Activated CD8-positive, alpha-beta memory T cell treated with anti-CD3 and anti-CD28 coated beads for 1 hour (primary cell): ENCODE results near the gene SLC66A1.
"Not testable (repeated sequence)": the region's sequence is repeated elsewhere in the genome, so short reads cannot be mapped to it uniquely, and the experiment has no call there.

Experiments
- DNase-seq, 2 donors: peaks; one replicate each; pipeline ENCODE4 v3.0.0-alpha.2; 2020; ENCODE audit warnings: low read depth in 1 of 2; ENCODE audit errors: extremely low read depth in 1 of 2

SLC66A1 gene

GRCh38 chr1:19304081-19304480 lies 8.0 kb upstream of the SLC66A1 start:
- not testable (repeated sequence) for DNase-seq

GRCh38 chr1:19305880-19306279 lies 6.2 kb upstream of the SLC66A1 start:
- no peak for DNase-seq

DNA sequence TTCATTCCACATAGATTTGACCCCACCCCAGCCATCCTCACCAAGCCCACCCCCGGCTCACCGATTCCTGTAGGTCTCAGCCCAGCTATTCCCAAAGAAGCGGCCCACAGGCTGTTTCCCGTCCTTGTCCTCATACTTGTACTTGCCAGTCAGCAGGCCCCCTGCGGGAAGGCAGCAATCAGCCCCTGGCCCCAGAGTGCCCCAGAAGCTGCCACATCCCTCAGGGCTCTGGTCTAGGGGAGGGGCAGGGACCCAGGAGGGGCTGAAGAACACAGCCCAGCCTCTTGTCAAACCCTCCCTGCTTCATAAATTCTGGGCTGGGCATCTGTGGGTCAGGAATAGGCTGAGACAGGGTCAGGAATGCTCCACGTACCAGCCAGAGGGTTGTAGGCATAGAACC lies 5.2 kb upstream of the SLC66A1 start:
- DNase-seq: no peak

DNA sequence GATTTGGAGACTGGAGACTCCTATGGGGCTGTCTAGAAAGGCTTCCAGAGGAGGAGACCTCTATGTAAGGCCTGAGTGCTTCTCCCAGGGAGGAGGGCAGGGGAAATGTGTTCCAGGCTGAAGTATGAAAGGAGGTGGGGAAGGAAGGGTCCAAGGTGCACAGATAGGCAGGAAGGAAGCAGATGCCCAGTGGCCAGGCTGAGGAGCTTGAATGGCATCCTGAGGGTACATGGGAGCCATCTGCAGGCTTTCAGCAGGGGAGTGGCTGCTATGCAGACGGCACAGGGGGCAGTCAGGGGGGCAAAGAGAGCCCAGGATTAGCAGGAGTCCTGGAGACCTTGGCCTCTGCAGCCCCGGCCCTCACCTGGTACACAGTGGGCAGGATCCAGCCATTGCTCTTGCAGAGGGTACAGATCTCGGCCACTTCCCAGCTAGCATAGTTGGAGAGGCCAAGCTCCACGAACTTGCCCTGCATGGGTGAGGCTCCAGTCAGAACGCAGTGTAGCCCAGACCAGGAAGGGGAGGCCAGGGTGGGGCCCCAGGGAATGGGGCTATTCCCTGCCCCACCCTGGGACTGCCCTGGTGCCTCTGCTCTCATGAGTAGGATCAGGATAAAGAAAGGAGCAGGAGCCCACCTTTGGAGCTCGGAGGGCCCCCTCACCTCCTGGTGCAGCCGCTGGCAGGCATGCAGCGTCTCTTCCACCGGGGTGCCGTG lies 4.2 kb upstream of the SLC66A1 start:
- DNase-seq: no peak

DNA sequence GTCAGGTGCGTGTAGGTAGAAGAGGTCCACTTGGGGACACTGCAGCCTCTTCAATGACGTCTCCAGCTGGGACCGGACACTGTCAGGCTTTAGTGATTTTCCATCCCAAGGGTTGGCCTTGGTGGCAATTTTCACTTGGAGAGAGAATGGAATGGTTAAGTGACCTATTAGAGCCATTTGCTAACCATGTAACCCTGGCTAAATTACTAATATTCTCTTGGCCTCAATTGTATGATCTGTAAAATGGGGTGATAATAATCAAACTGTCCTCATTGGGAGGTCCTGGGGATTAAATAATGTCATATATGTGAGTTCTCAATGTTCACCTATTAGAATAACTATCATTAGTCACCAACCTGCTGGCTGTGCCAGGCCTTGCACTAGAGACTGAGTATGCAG lies 3.6 kb upstream of the SLC66A1 start:
- DNase-seq: no peak

DNA sequence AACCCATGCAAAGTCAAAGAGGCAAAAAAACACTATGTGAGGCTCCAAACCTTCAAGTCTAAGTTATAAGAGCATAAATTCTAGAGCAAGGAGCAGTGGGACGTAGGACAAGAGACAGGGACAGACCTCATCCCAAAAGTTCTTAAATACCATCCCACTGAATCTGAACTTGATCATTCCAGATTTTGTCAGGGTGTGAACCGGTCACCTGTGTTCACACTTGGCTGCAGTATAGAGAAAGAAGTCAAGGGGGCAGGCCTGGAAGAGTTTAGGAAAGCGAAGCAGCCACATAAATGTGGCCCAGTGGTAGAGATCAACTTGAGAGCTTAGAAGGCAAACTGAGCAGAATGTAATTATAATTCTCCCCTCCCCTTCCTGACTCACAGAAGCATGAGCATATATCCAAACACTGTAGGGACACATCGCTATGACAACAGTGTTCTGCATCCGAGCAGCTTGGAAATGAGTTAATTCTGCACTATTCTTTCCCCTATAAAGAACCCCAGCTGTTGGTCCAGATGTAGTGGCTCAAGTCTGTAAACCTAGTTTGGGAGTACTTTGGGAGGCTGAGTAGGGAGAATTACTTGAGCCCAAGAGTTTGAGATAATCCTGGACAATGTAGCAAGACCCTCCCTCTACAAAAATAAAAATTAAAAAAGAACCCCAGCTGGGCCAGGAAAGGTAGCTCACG lies 2.9 kb upstream of the SLC66A1 start:
- no peak for DNase-seq

- no peak for DNase-seq
These were observed 2.1 kb upstream of the SLC66A1 start for GRCh38 chr1:19310061-19310460.

GRCh38 chr1:19310720-19311502 lies 1.2 kb upstream of the SLC66A1 start:
- DNase-seq: no peak

GRCh38 chr1:19311503-19311930 lies 609 bp upstream of the SLC66A1 start:
- DNase-seq: no peak

DNA sequence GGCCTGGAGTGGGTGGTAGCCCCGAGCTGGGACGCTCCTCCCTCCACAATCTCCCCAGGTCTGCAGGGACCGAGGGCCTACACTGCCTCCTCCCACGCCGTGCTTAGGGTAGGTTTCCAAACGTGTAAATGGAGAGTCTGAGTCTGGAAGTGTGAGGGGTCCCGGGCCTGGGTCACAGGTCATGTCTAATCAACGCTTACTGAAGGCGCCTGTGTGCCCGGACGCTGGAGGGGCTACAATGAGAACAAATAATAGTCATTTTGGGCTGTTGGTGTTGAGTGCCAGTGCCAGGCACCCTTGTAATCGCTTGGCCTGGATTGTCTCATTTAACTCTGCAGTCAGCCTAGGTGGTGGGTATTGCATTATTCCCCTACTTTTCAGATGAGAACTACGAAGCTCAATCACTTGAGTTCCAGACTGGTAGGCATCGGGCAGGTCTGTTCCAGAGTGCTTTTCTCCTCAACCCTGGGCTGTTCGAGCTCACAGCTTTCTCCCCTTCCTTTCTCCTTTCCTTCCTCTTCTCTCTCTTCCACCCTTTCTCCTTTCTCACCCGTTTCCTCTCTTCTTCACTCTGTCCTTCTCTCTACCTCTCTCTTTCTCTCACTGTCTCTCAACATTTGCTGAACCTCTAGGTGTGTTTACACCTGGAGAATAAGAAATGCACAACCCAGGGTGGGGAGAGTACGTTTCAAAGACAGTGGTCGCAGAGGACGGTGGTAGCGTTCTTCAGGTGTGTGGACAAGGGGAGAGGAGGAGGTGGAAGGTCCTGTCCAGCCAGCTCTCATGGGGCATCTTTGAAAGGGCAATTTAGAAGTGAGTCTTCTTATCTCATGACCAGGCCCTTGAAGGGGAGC lies 883 bp downstream of the SLC66A1 start:
- no peak for DNase-seq

DNA sequence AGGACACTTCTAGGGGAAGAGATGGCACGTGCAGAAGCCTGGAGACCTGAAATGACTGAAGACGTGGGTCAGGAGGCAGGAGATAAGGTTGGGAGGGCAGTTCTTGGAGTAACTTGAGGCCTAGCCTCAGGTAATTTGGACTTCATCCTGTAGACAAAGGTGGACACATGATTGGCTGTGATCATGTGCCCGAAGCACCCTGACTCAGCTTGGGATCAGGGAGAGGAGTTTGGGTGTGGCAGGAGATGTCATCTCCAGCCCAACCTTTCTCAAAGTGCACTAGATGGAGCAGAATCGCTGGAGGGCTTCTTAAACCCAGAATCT lies 1.5 kb downstream of the SLC66A1 start:
- DNase-seq: no peak

DNA sequence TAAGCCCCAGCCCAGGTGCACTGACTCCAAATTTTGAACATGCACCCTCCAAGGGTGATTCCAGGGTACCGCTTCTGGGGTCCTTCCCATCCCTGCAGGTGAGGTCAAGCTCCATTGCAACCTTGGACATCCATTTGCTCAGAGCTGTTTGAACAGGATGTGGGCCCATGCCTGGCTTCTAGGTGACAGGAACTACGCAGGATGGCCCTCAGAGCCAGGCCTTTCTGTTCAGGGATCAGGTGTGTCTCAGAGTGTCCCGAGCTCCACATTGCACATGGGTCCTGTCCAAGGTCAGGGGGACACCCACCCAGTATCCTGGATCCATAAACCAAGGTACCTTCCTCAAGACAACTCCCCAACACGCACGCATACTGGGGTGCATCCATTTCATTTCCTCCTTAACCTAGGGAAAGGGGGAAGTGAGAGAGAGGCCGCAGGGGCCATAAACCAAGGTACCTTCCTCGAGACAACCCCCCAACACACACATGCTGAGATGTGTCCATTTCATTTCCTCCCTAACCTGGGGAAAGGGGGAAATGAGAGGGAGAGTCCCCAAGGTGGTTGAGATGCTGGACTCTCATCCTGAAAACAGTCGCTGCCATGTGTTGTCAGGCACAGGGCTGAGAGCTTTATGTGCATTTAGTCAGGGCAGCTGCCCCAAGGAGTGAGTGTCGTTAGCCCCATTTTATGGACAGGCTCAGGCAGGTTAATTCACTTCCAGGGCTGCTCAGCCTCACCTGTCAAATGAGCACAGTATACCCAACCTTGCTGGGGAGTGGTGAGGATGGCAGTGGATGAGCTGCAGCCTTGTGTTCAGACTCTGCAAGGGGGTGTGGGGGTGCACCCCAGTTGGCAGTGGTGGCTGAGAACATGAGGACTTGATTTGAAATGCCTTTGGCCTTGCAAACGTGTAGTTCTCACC lies 2.1 kb downstream of the SLC66A1 start:
- no peak for DNase-seq

DNA sequence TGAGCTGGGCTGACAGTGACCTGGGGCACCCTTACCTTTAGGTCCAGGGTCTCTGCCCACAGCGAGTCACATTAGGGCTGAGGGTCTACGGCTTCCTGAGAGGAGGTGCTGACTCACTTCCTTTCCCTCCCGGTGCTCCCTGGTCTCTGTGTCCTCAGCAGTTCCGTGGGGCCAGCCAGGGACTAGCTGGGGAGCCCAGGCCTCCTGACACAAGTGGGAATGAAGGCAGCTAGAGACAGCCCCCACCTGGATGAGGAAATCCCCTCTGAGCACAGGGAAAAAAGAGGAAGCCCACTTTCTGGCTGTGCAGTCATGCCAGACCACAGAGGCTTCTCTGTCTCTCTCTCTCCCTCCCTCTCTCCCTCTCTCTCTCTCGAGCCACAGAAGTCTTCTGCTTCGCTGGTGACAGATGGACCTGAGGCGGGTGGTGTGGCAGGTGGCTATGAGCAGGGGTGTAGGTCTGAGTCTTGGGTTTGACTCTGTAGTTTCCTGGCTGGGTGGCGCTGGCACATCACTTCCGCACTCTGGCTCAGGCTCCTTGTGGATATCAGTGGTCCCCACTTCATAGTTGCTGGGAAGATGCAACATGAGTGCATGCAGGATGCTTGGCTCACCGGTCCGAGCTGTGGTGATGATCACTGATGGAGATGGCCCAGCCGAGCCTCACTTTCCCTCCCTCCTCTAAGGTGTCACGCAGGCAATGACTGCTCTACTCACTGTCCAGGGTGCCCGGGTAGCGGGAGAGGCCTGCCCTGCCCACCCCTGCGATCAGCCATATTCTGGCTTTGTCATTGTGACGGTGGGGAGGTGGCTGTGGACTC lies 3.5 kb downstream of the SLC66A1 start:
- DNase-seq: no peak

DNA sequence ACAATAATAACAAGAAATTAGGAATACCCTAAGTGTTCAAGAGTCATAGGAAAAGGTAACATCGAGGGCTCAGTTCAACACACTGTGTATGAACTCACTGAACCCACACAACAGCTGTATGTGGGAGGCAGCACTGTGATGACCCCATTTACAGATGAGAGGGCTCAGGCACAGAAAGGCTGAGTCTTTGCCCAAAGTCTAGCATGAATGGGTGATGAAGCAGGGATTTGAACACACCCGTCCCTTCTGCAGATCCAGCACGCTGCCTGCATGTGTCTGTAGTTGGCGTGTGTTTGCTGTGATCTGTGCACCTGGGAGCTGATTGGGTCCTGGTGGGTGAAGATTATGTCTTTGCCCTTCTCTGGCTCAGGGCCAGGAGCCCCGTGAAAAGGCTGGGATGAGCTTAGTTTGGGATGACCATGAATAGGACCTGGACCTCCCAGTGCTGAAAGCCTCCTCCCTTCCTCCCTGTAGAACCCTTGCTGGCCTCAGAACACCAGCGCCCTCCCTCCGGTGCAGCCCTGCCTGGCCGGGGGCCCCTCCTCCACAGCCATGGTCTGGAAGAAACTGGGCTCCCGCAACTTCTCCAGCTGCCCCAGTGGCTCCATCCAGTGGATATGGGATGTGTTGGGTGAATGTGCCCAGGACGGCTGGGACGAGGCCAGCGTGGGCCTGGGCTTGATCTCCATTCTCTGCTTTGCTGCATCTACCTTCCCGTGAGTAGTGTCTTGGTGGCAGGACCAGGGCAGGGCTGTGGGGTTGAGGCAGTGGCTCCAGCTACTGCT lies 5.2 kb downstream of the SLC66A1 start:
- DNase-seq: no peak

- no peak for DNase-seq
These were observed 7.1 kb downstream of the SLC66A1 start for GRCh38 chr1:19319196-19319595.

GRCh38 chr1:19321071-19321470 lies 8.9 kb downstream of the SLC66A1 start:
- DNase-seq: no peak

- no peak for DNase-seq
These were observed 10.4 kb downstream of the SLC66A1 start for GRCh38 chr1:19322481-19322880.

- no peak for DNase-seq
These were observed 12.0 kb downstream of the SLC66A1 start for GRCh38 chr1:19323987-19324664.
